Spleen (tissue), 11 donors: ENCODE measurements around the gene HMOX2. TPM values are rescaled to one million over a fixed set of nuclear protein-coding genes. Genes with fewer than 3 reads are reported as not detected.

Source experiments
- DNase-seq: peaks from one replicate; pipeline ENCODE4 v3.0.0-alpha.2; 2020
- H3K27ac ChIP-seq, 8 donors: fragments of 200-600 bp; sonication (generic) in 7 of 8; 1 replicate in 4 of 8; 2 replicates in 4 of 8; pipeline versions ENCODE4 v1.5.0 to v1.8.0; 2016 to 2021; ENCODE audit warnings: inconsistent platforms in 4 of 8, mild to moderate bottlenecking in 4 of 8, moderate library complexity in 1 of 8
- H3K27me3 ChIP-seq, 7 donors: fragments of 200-600 bp; sonication (generic) in 6 of 7; replicated peaks in 1 of 7; 1 replicate in 4 of 7; 2 replicates in 3 of 7; pipeline versions ENCODE4 v1.5.0 to v1.8.0; 2016 to 2021; ENCODE audit warnings: inconsistent platforms in 3 of 7, mild to moderate bottlenecking in 1 of 7
- H3K36me3 ChIP-seq, 6 donors: fragments of 200-600 bp; sonication (generic) in 5 of 6; 1 replicate in 4 of 6; 2 replicates in 2 of 6; pipeline versions ENCODE4 v1.5.0 to v1.8.0; 2016 to 2021; ENCODE audit warnings: inconsistent platforms in 2 of 6
- H3K4me1 ChIP-seq, 6 donors: fragments of 200-600 bp; sonication (generic) in 5 of 6; 1 replicate in 3 of 6; 2 replicates in 3 of 6; pipeline versions ENCODE4 v1.5.0 to v1.8.0; 2016 to 2021; ENCODE audit warnings: inconsistent platforms in 3 of 6
- H3K4me3 ChIP-seq, 8 donors: fragments of 200-600 bp; sonication (generic) in 7 of 8; 1 replicate in 4 of 8; 2 replicates in 4 of 8; pipeline versions ENCODE4 v1.5.0 to v1.8.0; 2016 to 2021; ENCODE audit warnings: inconsistent platforms in 4 of 8, mild to moderate bottlenecking in 4 of 8, moderate library complexity in 2 of 8
- H3K9me3 ChIP-seq, 8 donors: fragments of 200-600 bp; sonication (generic) in 7 of 8; 1 replicate in 4 of 8; 2 replicates in 4 of 8; pipeline versions ENCODE4 v1.5.0 to v1.8.0; 2016 to 2021; ENCODE audit warnings: inconsistent platforms in 4 of 8
- POLR2A ChIP-seq, 3 donors: fragments of 450-650 bp; IDR thresholded peaks; one replicate each; pipeline ENCODE4 v1.5.1; 2017; ENCODE audit warnings: antibody characterized with exemption in 3 of 3, mild to moderate bottlenecking in 1 of 3
- POLR2AphosphoS5 ChIP-seq, 3 donors: sonication (generic); formaldehyde crosslinking; IDR thresholded peaks; one replicate each; pipeline ENCODE4 v1.5.1; 2017; ENCODE audit warnings: antibody characterized with exemption in 3 of 3
- WGBS, 5 donors: extraction: QIAGEN DNeasy Blood & Tissue Kit in 3 of 5; methylation state at CpG; one replicate each; pipeline versions ENCODE4 v1.1.5 to v1.1.7; 2013 to 2018; 5-methylcytosine and 5-hydroxymethylcytosine counted together
- intact Hi-C: fragments of 100-400 bp; cut with DNase I; formaldehyde crosslinking; loops from one replicate; pipeline ENCODE4 v1.15.0; 2023; ENCODE audit warnings: low total_unique reads
- polyA plus RNA-seq, 3 donors: library from polyadenylated mRNA; stranded (reverse); fragments of 200-250 nt; gene quantifications; one replicate each; pipeline ENCODE4 v1.2.1, GENCODE V29; 2013
- total RNA-seq, 7 donors: library from RNA; depleted of rRNA in 3 of 7; stranded (reverse); fragments of >200 nt in 3 of 7; fragmentation: NEBNext Ultra II Directional in 4 of 7; extraction: Animal tissue kit (Norgen Biotek cat#: 25700) in 4 of 7; gene quantifications; one replicate each; pipeline versions ENCODE4 v1.1.0 to v1.2.1, GENCODE V29; 2016 to 2021
- TF ChIP-seq, protein P1 (sequence below), 11 experiments: fragments of 200-600 bp in 7 of 11; fragments of 450-650 bp in 4 of 11; sonication (generic) in 4 of 11; IDR thresholded peaks in 8 of 11; conservative IDR thresholded peaks in 3 of 11; 1 replicate in 7 of 11; 2 replicates in 4 of 11; pipeline versions ENCODE4 v1.4.0 to v1.8.0; 2016 to 2021; ENCODE audit warnings: antibody characterized with exemption in 11 of 11, inconsistent platforms in 4 of 11, mild to moderate bottlenecking in 1 of 11
- donor health status: healthy with polysubstance abuse.
- donor health status: DM: no; HTN: no; CAD: no; lungs with moderate emphysema.
- donor health status: DM: no; HTN: no; CAD: no.
- donor health status: Bipolar disorder and iron deficiency.
- donor health status: healthy.
- donor health status: DM: no; HTN: no; CAD: no.
- donor health status: DM: yes; HTN: yes; CAD: no.

HMOX2 gene
- total and polyA plus RNA-seq, 10 donors: 26.6 to 73.8 (median 53.3) TPM

DNA sequence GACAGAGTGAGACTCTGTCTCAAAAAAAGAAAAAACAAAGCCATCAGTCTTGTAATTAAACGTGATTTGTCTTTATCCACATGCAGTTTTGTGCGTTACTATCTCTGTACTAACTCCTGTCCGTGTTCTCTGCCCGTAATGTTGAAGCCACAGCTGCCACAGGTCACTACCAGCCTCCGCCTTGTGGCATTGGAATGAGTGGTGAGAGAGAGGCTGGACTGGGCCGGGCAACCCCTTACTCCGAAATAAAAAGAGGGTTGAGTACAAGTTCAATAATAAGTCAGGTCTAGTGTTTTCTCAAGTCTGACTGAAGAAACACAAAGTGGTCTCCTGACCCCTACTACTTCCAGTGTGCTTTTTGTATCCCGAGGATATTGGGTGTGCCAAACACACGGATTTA is 45.2 kb upstream of the HMOX2 start:
- TF ChIP-seq POLR2A (IDR thresholded peaks at IDR 0.05): no peak
- TF ChIP-seq, protein P1, sequence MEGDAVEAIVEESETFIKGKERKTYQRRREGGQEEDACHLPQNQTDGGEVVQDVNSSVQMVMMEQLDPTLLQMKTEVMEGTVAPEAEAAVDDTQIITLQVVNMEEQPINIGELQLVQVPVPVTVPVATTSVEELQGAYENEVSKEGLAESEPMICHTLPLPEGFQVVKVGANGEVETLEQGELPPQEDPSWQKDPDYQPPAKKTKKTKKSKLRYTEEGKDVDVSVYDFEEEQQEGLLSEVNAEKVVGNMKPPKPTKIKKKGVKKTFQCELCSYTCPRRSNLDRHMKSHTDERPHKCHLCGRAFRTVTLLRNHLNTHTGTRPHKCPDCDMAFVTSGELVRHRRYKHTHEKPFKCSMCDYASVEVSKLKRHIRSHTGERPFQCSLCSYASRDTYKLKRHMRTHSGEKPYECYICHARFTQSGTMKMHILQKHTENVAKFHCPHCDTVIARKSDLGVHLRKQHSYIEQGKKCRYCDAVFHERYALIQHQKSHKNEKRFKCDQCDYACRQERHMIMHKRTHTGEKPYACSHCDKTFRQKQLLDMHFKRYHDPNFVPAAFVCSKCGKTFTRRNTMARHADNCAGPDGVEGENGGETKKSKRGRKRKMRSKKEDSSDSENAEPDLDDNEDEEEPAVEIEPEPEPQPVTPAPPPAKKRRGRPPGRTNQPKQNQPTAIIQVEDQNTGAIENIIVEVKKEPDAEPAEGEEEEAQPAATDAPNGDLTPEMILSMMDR (IDR thresholded peaks at IDR 0.05 in 8 of 11, conservative IDR thresholded peaks at IDR 0.05 in 3 of 11): no peak
- TF ChIP-seq POLR2AphosphoS5 (IDR thresholded peaks at IDR 0.05): no peak
- Histone ChIP-seq H3K9me3 (no peaks in the 10 kb centered on the region), H3K4me1 (peaks cover 14 to 28% (median 21%) of the 10 kb centered on the region in 6 donors), H3K27ac (no peak overlapping the region), H3K4me3 (no peak overlapping the region), H3K36me3 (peaks cover 0 to 81% (median 28%) of the 10 kb centered on the region in 6 donors), H3K27me3 (no peaks in the 10 kb centered on the region)
- intact Hi-C loops: no loop called here
- WGBS, 5 donors: 88 to 93% (median 90%) methylated on average over 9 of the region's 9 CpGs
- no peak for DNase-seq

DNA sequence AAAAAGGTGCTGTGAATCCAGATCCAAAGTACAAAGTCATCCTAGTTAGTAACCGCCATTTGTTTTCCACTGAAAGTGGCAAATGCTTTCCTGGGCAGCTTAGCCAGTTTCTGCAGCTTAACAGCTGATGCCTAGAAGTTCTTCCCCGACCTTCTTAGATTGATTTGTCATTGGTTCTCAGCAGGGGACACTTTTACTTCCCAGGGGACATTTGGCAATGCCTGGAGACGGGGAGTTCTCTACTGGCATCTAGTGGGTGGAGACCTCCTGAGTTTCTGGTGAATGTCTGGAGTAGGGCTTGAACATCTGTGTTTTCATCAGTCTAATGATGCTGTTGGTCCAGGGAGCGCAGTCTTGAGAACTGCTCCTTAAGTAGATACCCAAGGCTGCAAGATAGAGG is 43.0 kb upstream of the HMOX2 start:
- DNase-seq: no peak

DNA sequence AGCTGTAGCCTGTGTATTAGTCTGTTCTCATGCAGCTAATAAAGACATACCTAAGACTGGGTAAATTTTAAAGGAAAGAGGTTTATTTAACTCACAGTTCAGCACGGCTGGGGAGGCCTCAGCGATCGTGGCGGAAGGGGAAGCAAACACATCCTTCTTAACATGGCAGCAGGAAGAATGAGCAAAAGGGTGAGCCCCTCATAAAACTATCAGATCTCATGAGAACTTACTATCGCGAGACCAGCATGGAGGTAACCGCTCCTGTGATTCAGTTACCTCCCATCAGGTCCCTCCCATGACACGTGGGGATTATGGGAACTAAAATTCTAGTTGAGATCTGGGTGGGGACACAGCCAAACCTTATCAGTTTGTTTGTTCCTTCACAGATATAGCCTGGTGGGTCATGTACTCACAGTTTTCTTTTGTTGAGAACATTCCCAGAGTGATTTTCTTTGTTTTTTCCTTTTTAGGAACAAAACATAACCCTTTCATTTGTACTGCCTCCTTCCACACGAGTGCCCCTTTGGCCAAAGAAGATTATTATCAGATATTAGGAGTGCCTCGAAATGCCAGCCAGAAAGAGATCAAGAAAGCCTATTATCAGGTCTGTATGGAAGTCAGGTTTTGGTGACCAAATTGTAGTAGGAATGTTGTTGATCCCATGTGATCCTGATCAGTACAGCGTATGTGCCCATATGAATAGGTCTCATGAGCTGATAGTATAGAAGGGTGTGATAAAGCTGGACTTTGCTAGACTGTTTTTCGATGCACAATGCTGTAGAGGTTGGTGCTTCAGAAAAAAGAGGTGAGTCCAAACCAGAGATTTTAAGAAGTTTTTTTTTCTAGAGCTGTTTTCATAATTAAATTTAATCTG is 42.0 kb upstream of the HMOX2 start:
- Histone ChIP-seq H3K9me3 (no peaks in the 10 kb centered on the region), H3K36me3 (peaks cover 0 to 99% (median 59%) of the 10 kb centered on the region in 6 donors), H3K27me3 (no peaks in the 10 kb centered on the region), H3K27ac (no peak overlapping the region), H3K4me3 (no peak overlapping the region), H3K4me1 (no peaks in the 10 kb centered on the region)
- DNase-seq: no peak
- 87 to 91% (median 91%) methylated on average over 12 of the region's 12 CpGs for WGBS, 5 donors
- intact Hi-C loops: no loop called here
- no peak for TF ChIP-seq POLR2A (IDR thresholded peaks at IDR 0.05)
- TF ChIP-seq, protein P1 (IDR thresholded peaks at IDR 0.05 in 8 of 11, conservative IDR thresholded peaks at IDR 0.05 in 3 of 11): no peak
- no peak for TF ChIP-seq POLR2AphosphoS5 (IDR thresholded peaks at IDR 0.05)

More for the DNA sequence above, 43.0 kb upstream of the HMOX2 start:
- WGBS, 5 donors: 91 to 99% (median 93%) methylated on average over 4 of the region's 4 CpGs
- H3K4me3 ChIP-seq: no peak overlapping the region
- H3K36me3 ChIP-seq: peaks cover 0 to 97% (median 50%) of the 10 kb centered on the region in 6 donors
- intact Hi-C loops: no loop called here
- TF ChIP-seq, protein P1 (IDR thresholded peaks at IDR 0.05 in 8 of 11, conservative IDR thresholded peaks at IDR 0.05 in 3 of 11): no peak
- TF ChIP-seq POLR2AphosphoS5 (IDR thresholded peaks at IDR 0.05) (no peak), POLR2A (IDR thresholded peaks at IDR 0.05) (no peak)
- H3K9me3 ChIP-seq: no peaks in the 10 kb centered on the region
- H3K27ac ChIP-seq: no peak overlapping the region
- peaks cover 0 to 6% (median 2%) of the 10 kb centered on the region in 6 donors for H3K4me1 ChIP-seq
- H3K27me3 ChIP-seq: no peaks in the 10 kb centered on the region

GRCh38 chr16:4435337-4436067 is 40.7 kb upstream of the HMOX2 start:
- Histone ChIP-seq H3K4me3 (no peak overlapping the region), H3K4me1 (no peaks in the 10 kb centered on the region), H3K9me3 (no peaks in the 10 kb centered on the region), H3K36me3 (peaks cover 0 to 100% (median 72%) of the 10 kb centered on the region in 6 donors), H3K27me3 (no peaks in the 10 kb centered on the region), H3K27ac (no peak overlapping the region)
- intact Hi-C loops: no loop called here
- 80 to 86% (median 81%) methylated on average over 8 of the region's 8 CpGs for WGBS, 5 donors
- no peak for DNase-seq
- TF ChIP-seq POLR2AphosphoS5 (IDR thresholded peaks at IDR 0.05): no peak
- TF ChIP-seq, protein P1 (IDR thresholded peaks at IDR 0.05 in 8 of 11, conservative IDR thresholded peaks at IDR 0.05 in 3 of 11): no peak
- no peak for TF ChIP-seq POLR2A (IDR thresholded peaks at IDR 0.05)
